IPS DF 6.9 (cell line): ENCODE measurements around the gene BEST1.

Experiments
- DNase-seq: peaks from one replicate; pipeline ENCODE4 v3.0.0-alpha.2; 2013; ENCODE audit warnings: low read depth, low spot score
- H3K27ac ChIP-seq: one replicate; pipeline ENCODE4 v1.5.1; 2013; ENCODE audit warnings: low read length, control low read depth
- H3K27me3 ChIP-seq: 2 replicates; pipeline ENCODE4 v1.6.1; 2013; ENCODE audit warnings: mild to moderate bottlenecking, low read length; ENCODE audit not compliant: control insufficient read depth, insufficient read depth
- H3K36me3 ChIP-seq: 2 replicates; pipeline ENCODE4 v1.6.1; 2013; ENCODE audit warnings: low read length; ENCODE audit not compliant: control insufficient read depth, insufficient read depth
- H3K4me1 ChIP-seq: 2 replicates; pipeline ENCODE4 v1.6.1; 2013; ENCODE audit warnings: low read length; ENCODE audit not compliant: control insufficient read depth, insufficient read depth
- H3K4me3 ChIP-seq: 2 replicates; pipeline ENCODE4 v1.5.1; 2013; ENCODE audit warnings: mild to moderate bottlenecking, low read length
- H3K9me3 ChIP-seq: 2 replicates; pipeline ENCODE4 v1.6.1; 2013; ENCODE audit warnings: low read length, inconsistent platforms; ENCODE audit not compliant: control insufficient read depth, insufficient read depth
- WGBS: extraction: QIAGEN DNeasy Blood & Tissue Kit; methylation state at CpG from one replicate; pipeline ENCODE4 v1.1.7; 2013; ENCODE audit warnings: mixed read lengths, missing lambda C conversion rate; ENCODE audit not compliant: insufficient read length, insufficient coverage; 5-methylcytosine and 5-hydroxymethylcytosine counted together

The BEST1 gene

GRCh38 chr11:61916737-61917333 lies 33.3 kb upstream of the BEST1 start:
- H3K27me3 ChIP-seq, result no peaks in the 10 kb centered on the region; the same call in 1 of the 2 replicates
- no peak overlapping the region for H3K27ac ChIP-seq
- no peaks in the 10 kb centered on the region; the same call in 1 of the 2 replicates for H3K4me1 ChIP-seq
- no peaks in the 10 kb centered on the region for H3K9me3 ChIP-seq
- WGBS, result no CpG with 5 or more reads among the region's 32 CpGs
- peak overlapping the region; percentile 44; the same call in 1 of the 2 replicates for H3K4me3 ChIP-seq
- H3K36me3 ChIP-seq, result no peaks in the 10 kb centered on the region
- no peak for DNase-seq

- no peaks in the 10 kb centered on the region for H3K36me3 ChIP-seq
- no peaks in the 10 kb centered on the region; the same call in 1 of the 2 replicates for H3K27me3 ChIP-seq
- no peak for DNase-seq
- H3K4me3 ChIP-seq, result peak within 1 kb of the TSS; percentile 44; the same call in 1 of the 2 replicates
- H3K4me1 ChIP-seq, result no peaks in the 10 kb centered on the region; the same call in 1 of the 2 replicates
- no CpG with 5 or more reads among the region's 74 CpGs for WGBS
- H3K9me3 ChIP-seq, result no peaks in the 10 kb centered on the region
- H3K27ac ChIP-seq, result no peak within 1 kb of the TSS
Measured at GRCh38 chr11:61917334-61918109, 32.6 kb upstream of the BEST1 start, which contains the start of gene RAB3IL1. RAB3IL1 (minus strand) TSS chr11:61917566; CDS start chr11:61917367, 199 bp downstream.

DNA sequence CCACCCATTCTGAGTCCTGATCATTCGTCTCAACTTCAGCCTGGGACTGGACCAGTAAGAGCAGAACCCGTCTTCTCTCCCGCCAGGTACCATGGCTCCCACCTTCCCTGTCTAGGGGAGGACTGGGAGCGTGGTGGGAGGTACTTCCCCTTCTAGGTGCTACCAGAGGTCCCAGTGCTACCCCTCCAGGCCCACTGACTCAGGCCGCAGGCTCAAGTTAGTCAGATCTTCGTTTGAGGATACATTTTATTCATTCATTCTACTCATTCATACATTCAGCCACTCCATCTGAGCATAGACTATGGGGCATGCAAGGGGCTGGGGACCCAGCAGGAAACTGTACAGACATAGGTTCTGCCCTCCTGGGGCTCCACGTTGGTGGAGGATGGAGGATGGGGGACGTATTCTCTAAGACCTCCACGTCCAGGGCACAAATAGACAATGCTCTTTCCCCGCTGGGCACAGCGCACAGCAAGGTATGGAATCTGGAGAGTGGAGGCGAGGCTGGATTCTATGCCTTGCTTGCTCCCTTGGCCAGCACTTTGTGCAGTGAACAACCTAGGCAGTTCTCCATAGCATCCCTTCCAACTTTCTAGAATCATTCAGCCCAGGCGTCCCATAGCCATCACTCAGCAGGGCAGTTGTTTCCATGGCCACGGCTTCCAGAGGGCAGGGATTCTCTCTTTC lies 31.8 kb upstream of the BEST1 start:
- no peaks in the 10 kb centered on the region for H3K9me3 ChIP-seq
- no peaks in the 10 kb centered on the region for H3K36me3 ChIP-seq
- H3K4me3 ChIP-seq, result no peak overlapping the region
- H3K27ac ChIP-seq, result no peak overlapping the region
- peaks cover 2% of the 10 kb centered on the region for H3K4me1 ChIP-seq
- H3K27me3 ChIP-seq, result no peaks in the 10 kb centered on the region; the same call in 1 of the 2 replicates
- no peak for DNase-seq
- WGBS, result no CpG with 5 or more reads among the region's 14 CpGs

DNA sequence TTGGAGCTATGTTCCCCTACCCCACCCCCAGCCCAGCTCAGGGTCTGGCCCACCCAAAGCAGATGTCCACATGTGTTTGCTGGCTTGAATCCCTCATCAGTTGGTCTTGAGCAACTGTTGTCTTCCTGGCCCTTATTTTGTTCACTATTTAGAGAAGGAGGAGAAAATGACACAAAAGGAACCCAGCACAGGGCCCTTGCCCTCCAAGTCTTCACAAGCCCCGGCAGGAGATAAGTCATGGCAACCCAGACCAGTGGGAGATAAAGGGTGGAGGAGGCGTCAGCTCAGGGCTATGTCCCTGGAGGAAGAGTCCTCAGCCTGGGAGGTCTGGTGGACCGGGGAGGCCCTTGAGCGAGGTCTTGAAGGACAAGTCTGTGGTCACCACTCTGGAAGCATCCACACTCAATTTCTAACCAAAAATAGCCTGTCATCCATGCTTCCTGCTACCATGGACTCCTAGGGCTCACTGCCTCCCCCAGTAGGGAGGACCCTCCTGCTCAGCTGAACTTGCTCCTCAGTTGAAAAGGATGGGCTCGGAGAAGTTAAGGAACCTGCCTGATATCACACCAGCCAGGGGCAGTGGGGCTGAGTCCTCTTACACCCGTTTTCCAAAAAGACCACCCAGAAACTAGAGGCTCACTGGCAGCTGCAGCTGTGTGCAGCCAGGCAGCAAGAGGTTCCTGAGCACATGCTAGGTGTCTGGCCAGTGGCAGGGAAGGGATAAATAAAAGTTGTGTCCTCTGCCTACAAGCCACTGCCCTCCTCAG lies 31.0 kb upstream of the BEST1 start:
- no CpG with 5 or more reads among the region's 6 CpGs for WGBS
- Histone ChIP-seq H3K4me1 (peaks cover 3% of the 10 kb centered on the region), H3K4me3 (no peak overlapping the region), H3K9me3 (no peaks in the 10 kb centered on the region), H3K36me3 (no peaks in the 10 kb centered on the region), H3K27me3 (no peaks in the 10 kb centered on the region; the same call in 1 of the 2 replicates), H3K27ac (no peak overlapping the region)
- no peak for DNase-seq

DNA sequence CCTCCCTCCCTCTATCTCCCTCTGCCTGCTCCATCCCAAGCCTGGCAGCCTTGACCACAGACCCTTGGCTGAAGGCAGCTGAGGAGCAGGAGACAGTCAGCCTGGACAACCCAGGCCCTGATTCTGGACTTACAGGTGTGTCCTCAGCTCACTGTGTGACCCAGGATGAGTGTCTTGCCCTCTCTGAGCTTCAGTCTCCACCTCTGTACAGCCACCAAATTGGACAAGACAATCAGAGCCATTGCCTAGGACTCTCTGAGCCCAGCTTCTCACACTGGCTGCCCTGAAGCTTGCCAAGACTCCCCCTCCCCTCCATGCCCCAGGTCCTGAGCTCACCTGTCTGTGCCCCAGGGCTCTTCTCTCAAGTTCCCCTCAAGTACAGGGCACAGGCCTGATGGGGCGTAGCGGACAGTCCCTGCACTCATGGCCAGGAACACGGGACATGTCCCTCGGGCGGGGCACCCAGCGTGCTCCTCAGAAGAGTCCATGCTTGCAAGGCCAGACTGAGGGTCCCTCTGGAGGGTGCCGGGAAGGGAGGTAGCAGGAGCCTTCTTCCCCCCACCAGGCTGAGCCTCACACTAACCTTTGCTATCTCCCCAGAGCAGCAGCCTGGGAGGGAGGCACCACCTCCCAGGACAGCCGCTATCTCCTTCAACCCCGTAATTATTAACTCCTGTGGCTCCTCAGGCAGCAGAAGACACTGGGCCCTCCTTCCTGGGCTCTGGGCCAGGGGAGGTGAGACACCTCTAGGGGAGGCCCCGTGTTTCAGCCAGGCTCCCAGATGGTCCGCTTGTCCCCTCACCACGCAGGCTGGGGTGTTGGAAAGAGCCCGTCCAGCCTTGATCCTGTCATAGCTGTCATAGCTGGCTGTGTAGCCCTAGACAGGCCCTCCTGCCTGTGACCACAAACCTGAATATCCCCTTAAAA lies 30.2 kb upstream of the BEST1 start:
- no CpG with 5 or more reads among the region's 13 CpGs for WGBS
- no peaks in the 10 kb centered on the region for H3K9me3 ChIP-seq
- H3K27me3 ChIP-seq, result no peaks in the 10 kb centered on the region; the same call in 1 of the 2 replicates
- H3K27ac ChIP-seq, result no peak overlapping the region
- peaks cover 3% of the 10 kb centered on the region for H3K4me1 ChIP-seq
- H3K4me3 ChIP-seq, result no peak overlapping the region
- no peak for DNase-seq
- H3K36me3 ChIP-seq, result no peaks in the 10 kb centered on the region

DNA sequence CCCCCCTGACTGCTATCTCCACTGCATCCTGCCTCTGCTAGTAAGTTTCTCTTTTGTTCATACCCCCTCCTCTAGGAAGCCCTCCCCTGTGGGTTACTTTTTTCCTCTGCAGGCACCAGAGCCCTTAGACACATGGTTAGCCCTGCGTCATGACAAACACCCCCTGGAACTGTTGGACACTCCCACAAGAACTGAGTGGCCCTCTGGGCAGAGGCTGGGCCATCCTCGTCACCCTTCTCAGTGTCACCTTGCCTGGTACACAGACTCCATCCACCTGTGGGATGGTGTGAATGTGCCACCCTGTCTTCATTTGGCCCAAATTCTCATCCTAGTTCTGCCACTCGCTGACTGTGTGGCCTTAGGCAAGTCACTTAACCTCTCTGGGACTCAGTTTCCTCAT lies 28.7 kb upstream of the BEST1 start:
- Histone ChIP-seq H3K4me3 (no peak overlapping the region), H3K27me3 (no peaks in the 10 kb centered on the region; the same call in 1 of the 2 replicates), H3K9me3 (no peaks in the 10 kb centered on the region), H3K27ac (no peak overlapping the region), H3K4me1 (peaks cover 3% of the 10 kb centered on the region), H3K36me3 (no peaks in the 10 kb centered on the region)
- no CpG with 5 or more reads among the region's 3 CpGs for WGBS
- DNase-seq, result no peak

- Histone ChIP-seq H3K36me3 (no peaks in the 10 kb centered on the region), H3K4me3 (no peak overlapping the region), H3K9me3 (no peaks in the 10 kb centered on the region), H3K4me1 (peaks cover 3% of the 10 kb centered on the region), H3K27ac (no peak overlapping the region), H3K27me3 (no peaks in the 10 kb centered on the region)
- no peak for DNase-seq
- WGBS, result no CpG with 5 or more reads among the region's 6 CpGs
Measured at GRCh38 chr11:61922539-61922938, 27.6 kb upstream of the BEST1 start.

GRCh38 chr11:61923166-61924063 lies 26.7 kb upstream of the BEST1 start:
- Histone ChIP-seq H3K4me3 (no peak overlapping the region), H3K4me1 (peaks cover 3% of the 10 kb centered on the region), H3K36me3 (no peaks in the 10 kb centered on the region), H3K27me3 (no peaks in the 10 kb centered on the region), H3K9me3 (no peaks in the 10 kb centered on the region), H3K27ac (no peak overlapping the region)
- DNase-seq, result no peak
- WGBS, result no CpG with 5 or more reads among the region's 18 CpGs

- H3K4me1 ChIP-seq, result peaks cover 3% of the 10 kb centered on the region
- no peak overlapping the region for H3K4me3 ChIP-seq
- no peaks in the 10 kb centered on the region for H3K36me3 ChIP-seq
- WGBS, result no CpG with 5 or more reads among the region's 6 CpGs
- no peak for DNase-seq
- H3K27ac ChIP-seq, result no peak overlapping the region
- H3K27me3 ChIP-seq, result no peaks in the 10 kb centered on the region
- H3K9me3 ChIP-seq, result no peaks in the 10 kb centered on the region
Measured at GRCh38 chr11:61924064-61924455, 26.1 kb upstream of the BEST1 start.
